ENCODE measurements around the gene SFXN4. TPM values are rescaled to one million over a fixed set of nuclear protein-coding genes. Genes with fewer than 3 reads are reported as not detected.

The SFXN4 gene
- total and polyA plus RNA-seq, 9 of the 15 experiments (the other 6 are each of a cell fraction or from before 2014, with no cell fraction given): 40.1 to 97.8 (median 54.5) TPM

GRCh38 chr10:119103903-119104653 is 61.4 kb downstream of the SFXN4 start, which contains the start of gene DENND10:
Gene DENND10, plus strand, starts transcription at chr10:119104113. Its CDS starts 30 bp downstream, at chr10:119104143.
- intact Hi-C loops (cut with micrococcal nuclease): no loop called here
- Histone ChIP-seq H2AFZ (ENCODE audit: low read depth, low read length) (peak within 1 kb of the TSS; percentile 72), H3K9me3 (replicated peaks; ENCODE audit: control insufficient read depth, insufficient read depth, low read depth, low read length) (no peaks in the 10 kb centered on the region), H3K4me3 (peak within 1 kb of the TSS; percentile 64), H3K9me1 (ENCODE audit: control insufficient read depth, insufficient read depth, low read length) (no peaks in the 10 kb centered on the region), H3K4me1 (replicated peaks in 1 of 2; ENCODE audit: control insufficient read depth in 2 of 2, insufficient read depth in 2 of 2, low read length in 2 of 2) (peaks cover 13 to 14% of the 10 kb centered on the region in 2 experiments; a peak in 4 of 5 replicates), H3K9ac (ENCODE audit: insufficient read depth in 1 of 2, low read depth in 2 of 2, low read length in 2 of 2) (peak within 1 kb of the TSS; percentile 60 to 95; a peak in 3 of 4 replicates), H3K27ac (ENCODE audit: extremely low read depth, low read depth, low read length) (peak within 1 kb of the TSS; percentile 46; the same call in 2 of the 3 replicates), H4K20me1 (replicated peaks; ENCODE audit: control insufficient read depth, insufficient read depth, low read length) (no peaks in the 10 kb centered on the region), H3K4me2 (ENCODE audit: insufficient read depth, low read length) (peak within 1 kb of the TSS; percentile 76), H3K79me2 (ENCODE audit: control insufficient read depth, insufficient read depth, low read length) (peaks cover 6% of the 10 kb centered on the region), H3K27me3 (ENCODE audit: control insufficient read depth in 2 of 2, insufficient read depth in 2 of 2, low read length in 2 of 2) (no peaks in the 10 kb centered on the region), H3K36me3 (ENCODE audit: control insufficient read depth, insufficient read depth, low read length) (no peaks in the 10 kb centered on the region)
- peak; percentile 94 for ATAC-seq
- FAIRE-seq: no peak
- WGBS (ENCODE audit: insufficient coverage, low coverage, missing lambda C conversion rate): 0% methylated on average over 6 of the region's 91 CpGs
- in situ Hi-C loops (cut with MboI): no loop called here
- DNase-seq (ENCODE audit: extremely low read depth in 1 of 4, low spot score in 3 of 4): peak; percentile 77 to 99 (median 98)
- POLR2A ChIA-PET: interaction anchor here (0.6 to 4.0 kb wide), 8 partner anchors 13 to 61 kb away, joined by 3 to 16 read pairs (median 4); partner anchors contain the start of gene SFXN4
- no TSS peak for BruUV-seq (replicated peaks)
- CTCF ChIA-PET (ENCODE audit: low intra/inter-chr PET ratio): interaction anchor here (0.6 kb wide), 1 partner anchor 58 kb away, joined by 3 read pairs; no protein-coding TSS in a partner anchor
- no peak for TF ChIP-seq ZNF12 (CRISPR knock-in tag; IDR thresholded peaks at IDR 0.05)
- 0 out of 2 replicates have a peak, but pooled peaks have one; percentile 3 for TF ChIP-seq REST (IDR thresholded peaks at IDR 0.05; ENCODE audit: borderline replicate concordance)
- TF ChIP-seq REST (CRISPR knock-in tag; IDR thresholded peaks at IDR 0.05; ENCODE audit: low read depth): no peak
- peak; percentile 83 for TF ChIP-seq VEZF1 (CRISPR knock-in tag; IDR thresholded peaks at IDR 0.05)
- no peak for TF ChIP-seq NFIX (CRISPR knock-in tag; IDR thresholded peaks at IDR 0.05; ENCODE audit: low read depth)
- no peak for TF ChIP-seq ZNF589 (CRISPR knock-in tag; IDR thresholded peaks at IDR 0.05; ENCODE audit: low read depth)
- no peak for TF ChIP-seq JUN (IDR thresholded peaks at IDR 0.05; ENCODE audit: borderline replicate concordance, low read depth, low read length)
- no peak for TF ChIP-seq JUN (CRISPR knock-in tag; IDR thresholded peaks at IDR 0.05; ENCODE audit: borderline replicate concordance)
- no peak for TF ChIP-seq ZNF561 (CRISPR knock-in tag; conservative IDR thresholded peaks at IDR 0.05)
